Stimulated activated naive CD8-positive, alpha-beta T cell treated with anti-CD3 and anti-CD28 coated beads, Interleukin-15, amount 100 ng/mL, for 72 hours (primary cell): Measurements from ENCODE around the gene RBM6.
"Not testable (repeated sequence)": the region's sequence is repeated elsewhere in the genome, so short reads cannot be mapped to it uniquely, and the experiment has no call there.

Source experiments
- ATAC-seq: fragments of 150-1000 bp; cut with Tn5 transposase; 2 replicates; pipeline ENCODE4 v1.10.0; 2021; ENCODE audit warnings: mild to moderate bottlenecking, moderate library complexity
- DNase-seq, 2 donors: peaks; one replicate each; pipeline ENCODE4 v3.0.0; 2021 to 2022
- H3K27ac Mint-ChIP-seq, 2 donors: one replicate each; pipeline ENCODE4 v1.8.0; 2022; ENCODE audit warnings: mild to moderate bottlenecking in 2 of 2, mixed read lengths in 2 of 2, moderate library complexity in 2 of 2
- H3K27me3 Mint-ChIP-seq: one replicate; pipeline ENCODE4 v1.8.0; 2022; ENCODE audit warnings: mixed read lengths
- H3K4me1 Mint-ChIP-seq: one replicate; pipeline ENCODE4 v1.8.0; 2022; ENCODE audit warnings: mild to moderate bottlenecking, mixed read lengths
- H3K4me3 Mint-ChIP-seq, 2 donors: one replicate each; pipeline ENCODE4 v1.8.0; 2022; ENCODE audit warnings: mild to moderate bottlenecking in 2 of 2, mixed read lengths in 2 of 2, moderate library complexity in 1 of 2
- H3K9me3 Mint-ChIP-seq, 2 donors: one replicate each; pipeline ENCODE4 v1.8.0; 2022; ENCODE audit warnings: mixed read lengths in 2 of 2

The RBM6 gene

GRCh38 chr3:50001511-50001910 is 61.6 kb downstream of the RBM6 start:
- Mint-ChIP-seq H3K27me3 (no peaks in the 10 kb centered on the region), H3K27ac (no peak overlapping the region), H3K4me3 (no peak overlapping the region), H3K4me1 (peaks cover 11% of the 10 kb centered on the region), H3K9me3 (no peaks in the 10 kb centered on the region)
- DNase-seq: no peak
- ATAC-seq: no peak

- no peak overlapping the region for H3K4me3 Mint-ChIP-seq
- no peak for ATAC-seq
- no peaks in the 10 kb centered on the region for H3K27me3 Mint-ChIP-seq
- H3K4me1 Mint-ChIP-seq: peaks cover 2% of the 10 kb centered on the region
- no peak overlapping the region for H3K27ac Mint-ChIP-seq
- no peaks in the 10 kb centered on the region for H3K9me3 Mint-ChIP-seq
- DNase-seq: no peak
Observed at GRCh38 chr3:50003216-50003615, 63.3 kb downstream of the RBM6 start.

GRCh38 chr3:50003824-50004223 is 63.9 kb downstream of the RBM6 start:
- H3K27ac Mint-ChIP-seq: no peak overlapping the region
- DNase-seq (no peak), ATAC-seq (no peak)
- H3K27me3 Mint-ChIP-seq: no peaks in the 10 kb centered on the region
- H3K4me3 Mint-ChIP-seq: no peak overlapping the region
- H3K9me3 Mint-ChIP-seq: no peaks in the 10 kb centered on the region
- H3K4me1 Mint-ChIP-seq: no peaks in the 10 kb centered on the region

GRCh38 chr3:50008931-50009330 is 69.0 kb downstream of the RBM6 start:
- H3K27me3 Mint-ChIP-seq: no peaks in the 10 kb centered on the region
- DNase-seq: no peak
- H3K9me3 Mint-ChIP-seq: no peaks in the 10 kb centered on the region
- peak overlapping the region in 1 of 2 donors; percentile 42 for H3K27ac Mint-ChIP-seq
- no peaks in the 10 kb centered on the region for H3K4me1 Mint-ChIP-seq
- no peak for ATAC-seq
- no peak overlapping the region for H3K4me3 Mint-ChIP-seq

- H3K27ac Mint-ChIP-seq: no peak overlapping the region
- H3K4me3 Mint-ChIP-seq: no peak overlapping the region
- DNase-seq (no peak), ATAC-seq (no peak)
- no peaks in the 10 kb centered on the region for H3K27me3 Mint-ChIP-seq
- peaks cover 3% of the 10 kb centered on the region for H3K4me1 Mint-ChIP-seq
- H3K9me3 Mint-ChIP-seq: no peaks in the 10 kb centered on the region
Observed at GRCh38 chr3:50010959-50011358, 71.0 kb downstream of the RBM6 start.

GRCh38 chr3:50015918-50016317 is 76.0 kb downstream of the RBM6 start:
- no peak for ATAC-seq
- Mint-ChIP-seq H3K27ac (no peak overlapping the region), H3K9me3 (no peaks in the 10 kb centered on the region), H3K4me3 (no peak overlapping the region), H3K4me1 (peaks cover 6% of the 10 kb centered on the region), H3K27me3 (no peaks in the 10 kb centered on the region)
- no peak for DNase-seq

- DNase-seq (no peak), ATAC-seq (no peak)
- Mint-ChIP-seq H3K4me1 (no peaks in the 10 kb centered on the region), H3K27me3 (no peaks in the 10 kb centered on the region), H3K9me3 (no peaks in the 10 kb centered on the region), H3K27ac (no peak overlapping the region), H3K4me3 (no peak overlapping the region)
Observed at GRCh38 chr3:50028346-50028745, 88.4 kb downstream of the RBM6 start.

GRCh38 chr3:50031201-50031600 is 91.3 kb downstream of the RBM6 start:
- not testable (repeated sequence) for H3K4me3 Mint-ChIP-seq, H3K4me1 Mint-ChIP-seq, DNase-seq, H3K9me3 Mint-ChIP-seq, H3K27me3 Mint-ChIP-seq, ATAC-seq, H3K27ac Mint-ChIP-seq

- no peak for DNase-seq
- Mint-ChIP-seq H3K27me3 (no peaks in the 10 kb centered on the region), H3K9me3 (no peaks in the 10 kb centered on the region), H3K27ac (no peak overlapping the region), H3K4me3 (no peak overlapping the region), H3K4me1 (peaks cover 14% of the 10 kb centered on the region)
- peak; percentile 67 for ATAC-seq
Observed at GRCh38 chr3:50044976-50045375, 105.0 kb downstream of the RBM6 start.

- ATAC-seq (no peak), DNase-seq (no peak)
- H3K4me1 Mint-ChIP-seq: peaks cover 18% of the 10 kb centered on the region
- H3K27me3 Mint-ChIP-seq: no peaks in the 10 kb centered on the region
- H3K9me3 Mint-ChIP-seq: no peaks in the 10 kb centered on the region
- H3K27ac Mint-ChIP-seq: no peak overlapping the region
- H3K4me3 Mint-ChIP-seq: no peak overlapping the region
Observed at GRCh38 chr3:50047426-50047825, 107.5 kb downstream of the RBM6 start.

GRCh38 chr3:50050361-50050760 is 110.4 kb downstream of the RBM6 start:
- Mint-ChIP-seq H3K4me3 (no peak overlapping the region), H3K27ac (no peak overlapping the region), H3K9me3 (no peaks in the 10 kb centered on the region), H3K27me3 (no peaks in the 10 kb centered on the region), H3K4me1 (peaks cover 7% of the 10 kb centered on the region)
- no peak for DNase-seq
- no peak for ATAC-seq

- ATAC-seq (no peak), DNase-seq (no peak)
- H3K27ac Mint-ChIP-seq: peak overlapping the region; percentile 13 to 85
- no peaks in the 10 kb centered on the region for H3K4me1 Mint-ChIP-seq
- H3K9me3 Mint-ChIP-seq: no peaks in the 10 kb centered on the region
- H3K27me3 Mint-ChIP-seq: no peaks in the 10 kb centered on the region
- no peak overlapping the region for H3K4me3 Mint-ChIP-seq
Observed at GRCh38 chr3:50057756-50058155, 117.8 kb downstream of the RBM6 start.

- ATAC-seq: no peak
- H3K27ac Mint-ChIP-seq: no peak overlapping the region
- H3K4me1 Mint-ChIP-seq: no peaks in the 10 kb centered on the region
- no peaks in the 10 kb centered on the region for H3K9me3 Mint-ChIP-seq
- no peak for DNase-seq
- H3K4me3 Mint-ChIP-seq: no peak overlapping the region
- H3K27me3 Mint-ChIP-seq: no peaks in the 10 kb centered on the region
Observed at GRCh38 chr3:50068134-50068533, 128.2 kb downstream of the RBM6 start.

- DNase-seq (no peak), ATAC-seq (no peak)
- H3K4me1 Mint-ChIP-seq: peaks cover 12% of the 10 kb centered on the region
- H3K4me3 Mint-ChIP-seq: no peak overlapping the region
- no peaks in the 10 kb centered on the region for H3K9me3 Mint-ChIP-seq
- no peak overlapping the region for H3K27ac Mint-ChIP-seq
- H3K27me3 Mint-ChIP-seq: no peaks in the 10 kb centered on the region
Observed at GRCh38 chr3:50078091-50078490, 138.1 kb downstream of the RBM6 start.

GRCh38 chr3:50078622-50079021 is 138.7 kb downstream of the RBM6 start:
- Mint-ChIP-seq H3K9me3 (no peaks in the 10 kb centered on the region), H3K4me1 (peaks cover 13% of the 10 kb centered on the region), H3K27ac (no peak overlapping the region), H3K4me3 (no peak overlapping the region), H3K27me3 (no peaks in the 10 kb centered on the region)
- no peak for DNase-seq
- peak; percentile 39 for ATAC-seq

- not testable (repeated sequence) for H3K9me3 Mint-ChIP-seq, H3K27ac Mint-ChIP-seq, H3K4me3 Mint-ChIP-seq, DNase-seq, H3K27me3 Mint-ChIP-seq, ATAC-seq
- peaks cover 22% of the 10 kb centered on the region for H3K4me1 Mint-ChIP-seq
Observed at GRCh38 chr3:50084951-50085350, 145.0 kb downstream of the RBM6 start.

- Mint-ChIP-seq H3K4me1 (peaks cover 33% of the 10 kb centered on the region), H3K4me3 (peak within 1 kb of the TSS; percentile 91 to 96), H3K9me3 (no peaks in the 10 kb centered on the region), H3K27ac (peak within 1 kb of the TSS; percentile 99 to 100), H3K27me3 (no peaks in the 10 kb centered on the region)
- peak; percentile 89 to 94 for DNase-seq
- ATAC-seq: peak; percentile 100
Observed at GRCh38 chr3:50088725-50089608, 149.0 kb downstream of the RBM6 start, which contains the start of gene RBM5. Gene RBM5 (plus strand): TSS chr3:50088919. CDS start chr3:50090435, 1,516 bp downstream.
